CD8-positive, alpha-beta memory T cell (primary cell): ENCODE data around the gene RPL10. TPM values are rescaled to one million over a fixed set of nuclear protein-coding genes. Genes with fewer than 3 reads are reported as not detected.
"Not testable (repeated sequence)": the region's sequence is repeated elsewhere in the genome, so short reads cannot be mapped to it uniquely, and the experiment has no call there.

Experiments used
- CTCF ChIA-PET: fragments of 350-600 bp; sonication (Branson Sonifier 250); formaldehyde crosslinking; loops from one replicate; lab custom pipeline; 2021; ENCODE audit warnings: antibody characterized with exemption; lab: Charles Lee
- POLR2A ChIA-PET: fragments of 350-600 bp; sonication (Branson Sonifier 250); formaldehyde crosslinking; loops from one replicate; lab custom pipeline; 2021; ENCODE audit warnings: antibody characterized with exemption; lab: Charles Lee
- DNase-seq, 5 donors: peaks; one replicate each; pipeline versions ENCODE4 v3.0.0 to v3.0.0-alpha.2; 2020 to 2022; ENCODE audit warnings: mixed read lengths in 1 of 5
- H3K27ac ChIP-seq: one replicate; pipeline ENCODE4 v1.7.0; 2013; ENCODE audit warnings: low read depth, mild to moderate bottlenecking, low read length, moderate library complexity
- H3K27me3 ChIP-seq: 2 replicates; pipeline ENCODE4 v1.7.0; 2013; ENCODE audit warnings: low read length, mild to moderate bottlenecking; ENCODE audit not compliant: insufficient read depth, poor library complexity, severe bottlenecking
- H3K36me3 ChIP-seq: 2 replicates; pipeline ENCODE4 v1.7.0; 2013; ENCODE audit warnings: mild to moderate bottlenecking, low read length, moderate library complexity; ENCODE audit not compliant: insufficient read depth
- H3K4me1 ChIP-seq: 2 replicates; pipeline ENCODE4 v1.7.0; 2013; ENCODE audit warnings: mild to moderate bottlenecking, low read length, moderate library complexity; ENCODE audit not compliant: insufficient read depth
- H3K4me3 ChIP-seq: 2 replicates; pipeline ENCODE4 v1.7.0; 2013; ENCODE audit warnings: mild to moderate bottlenecking, low read length
- H3K9me3 ChIP-seq: 2 replicates; pipeline ENCODE4 v1.7.0; 2013; ENCODE audit warnings: mild to moderate bottlenecking, low read length
- H3K27ac Mint-ChIP-seq, 8 donors: one replicate each; pipeline ENCODE4 v1.8.0; 2020 to 2021; ENCODE audit warnings: mixed read lengths in 8 of 8, mild to moderate bottlenecking in 6 of 8, inconsistent platforms in 3 of 8, moderate library complexity in 3 of 8
- H3K27me3 Mint-ChIP-seq, 2 donors: one replicate each; pipeline ENCODE4 v1.8.0; 2020 to 2021; ENCODE audit warnings: mixed read lengths in 2 of 2, mild to moderate bottlenecking in 1 of 2, moderate library complexity in 1 of 2
- H3K36me3 Mint-ChIP-seq, 3 donors: one replicate each; pipeline ENCODE4 v1.8.0; 2020 to 2021; ENCODE audit warnings: mixed read lengths in 3 of 3, inconsistent platforms in 1 of 3, mild to moderate bottlenecking in 1 of 3
- H3K4me1 Mint-ChIP-seq, 3 donors: one replicate each; pipeline ENCODE4 v1.8.0; 2020 to 2021; ENCODE audit warnings: mixed read lengths in 3 of 3, inconsistent platforms in 1 of 3, mild to moderate bottlenecking in 1 of 3
- H3K4me3 Mint-ChIP-seq, 7 donors: one replicate each; pipeline ENCODE4 v1.8.0; 2020 to 2021; ENCODE audit warnings: mixed read lengths in 7 of 7, mild to moderate bottlenecking in 6 of 7, moderate library complexity in 4 of 7, inconsistent platforms in 2 of 7
- H3K9me3 Mint-ChIP-seq, 5 donors: one replicate each; pipeline ENCODE4 v1.8.0; 2020 to 2022; ENCODE audit warnings: mixed read lengths in 5 of 5, mild to moderate bottlenecking in 3 of 5, moderate library complexity in 2 of 5, inconsistent platforms in 1 of 5
- polyA plus RNA-seq: library from polyadenylated mRNA; unstranded; fragments of 300-500 nt; fragmentation: Illumina TruSeq; gene quantifications from one replicate; pipeline ENCODE4 v1.2.3, GENCODE V29; 2021
- total RNA-seq, 2 experiments: library from RNA; stranded (reverse); gene quantifications; one replicate each; pipeline ENCODE4 v1.2.3, GENCODE V29; 2021

Gene RPL10
- total and polyA plus RNA-seq, 3 experiments from 2014 or later = 3,198 to 4,855 (median 3,218) TPM

- no peaks in the 10 kb centered on the region for H3K9me3 ChIP-seq
- Mint-ChIP-seq H3K4me3 (peak overlapping the region; percentile 81 to 94 (median 84)), H3K36me3 (peaks cover 0 to 24% (median 2%) of the 10 kb centered on the region in 3 donors), H3K27me3 (peaks cover 0 to 4% of the 10 kb centered on the region in 2 donors), H3K27ac (peak overlapping the region; percentile 86 to 97 (median 95)), H3K4me1 (peaks cover 4 to 26% (median 16%) of the 10 kb centered on the region in 3 donors), H3K9me3 (no peaks in the 10 kb centered on the region)
- ChIA-PET POLR2A (no interaction called here), CTCF (no interaction called here)
- no peaks in the 10 kb centered on the region for H3K27me3 ChIP-seq
- H3K4me3 ChIP-seq = peak overlapping the region; percentile 74
- H3K36me3 ChIP-seq = no peaks in the 10 kb centered on the region
- peak overlapping the region; percentile 97 for H3K27ac ChIP-seq
- DNase-seq = no peak
- peaks cover 24% of the 10 kb centered on the region for H3K4me1 ChIP-seq
Observed at GRCh38 chrX:154380787-154381186, 17.4 kb upstream of the RPL10 start.

GRCh38 chrX:154381271-154381670 is 16.9 kb upstream of the RPL10 start:
- ChIA-PET POLR2A (no interaction called here), CTCF (interaction anchor here (1.1 kb wide), 1 partner anchor 9 kb away, joined by 3 read pairs; no protein-coding TSS in a partner anchor)
- peaks cover 0 to 4% of the 10 kb centered on the region in 2 donors for H3K27me3 Mint-ChIP-seq
- peaks cover 0 to 24% (median 2%) of the 10 kb centered on the region in 3 donors for H3K36me3 Mint-ChIP-seq
- H3K4me3 Mint-ChIP-seq = peak overlapping the region in 3 of 7 donors; percentile 81 to 94 (median 91)
- H3K36me3 ChIP-seq = no peaks in the 10 kb centered on the region
- peaks cover 4 to 26% (median 16%) of the 10 kb centered on the region in 3 donors for H3K4me1 Mint-ChIP-seq
- no peak for DNase-seq
- H3K4me3 ChIP-seq = no peak overlapping the region
- H3K27me3 ChIP-seq = no peaks in the 10 kb centered on the region
- no peaks in the 10 kb centered on the region for H3K9me3 ChIP-seq
- H3K9me3 Mint-ChIP-seq = no peaks in the 10 kb centered on the region
- peak overlapping the region in 7 of 8 donors; percentile 23 to 95 (median 68) for H3K27ac Mint-ChIP-seq
- H3K4me1 ChIP-seq = peaks cover 24% of the 10 kb centered on the region
- H3K27ac ChIP-seq = no peak overlapping the region

- H3K9me3 Mint-ChIP-seq = no peaks in the 10 kb centered on the region
- ChIA-PET CTCF (interaction anchor here (1.1 to 2.6 kb wide), 3 partner anchors 9 to 369 kb away, joined by 3 to 11 read pairs (median 3); no protein-coding TSS in a partner anchor), POLR2A (no interaction called here)
- Histone ChIP-seq H3K36me3 (no peaks in the 10 kb centered on the region), H3K27me3 (no peaks in the 10 kb centered on the region), H3K27ac (no peak overlapping the region), H3K9me3 (no peaks in the 10 kb centered on the region), H3K4me1 (peaks cover 15% of the 10 kb centered on the region), H3K4me3 (no peak overlapping the region)
- peak overlapping the region in 2 of 7 donors; percentile 64 to 73 for H3K4me3 Mint-ChIP-seq
- peak overlapping the region in 3 of 8 donors; percentile 45 to 83 (median 60) for H3K27ac Mint-ChIP-seq
- peaks cover 0 to 4% of the 10 kb centered on the region in 2 donors for H3K27me3 Mint-ChIP-seq
- no peak for DNase-seq
- peaks cover 4 to 19% (median 13%) of the 10 kb centered on the region in 3 donors for H3K4me1 Mint-ChIP-seq
- peaks cover 0 to 24% (median 2%) of the 10 kb centered on the region in 3 donors for H3K36me3 Mint-ChIP-seq
Observed at GRCh38 chrX:154382483-154383069, 15.6 kb upstream of the RPL10 start.

GRCh38 chrX:154383359-154384283 is 14.6 kb upstream of the RPL10 start:
- Mint-ChIP-seq H3K36me3 (peaks cover 0 to 24% (median 2%) of the 10 kb centered on the region in 3 donors), H3K27me3 (peaks cover 0 to 4% of the 10 kb centered on the region in 2 donors), H3K9me3 (no peaks in the 10 kb centered on the region), H3K4me1 (peaks cover 4 to 17% (median 13%) of the 10 kb centered on the region in 3 donors), H3K27ac (peak overlapping the region in 5 of 8 donors; percentile 42 to 98 (median 71)), H3K4me3 (peak overlapping the region in 2 of 7 donors; percentile 42 to 73)
- POLR2A ChIA-PET = interaction anchor here (0.8 to 1.2 kb wide), 3 partner anchors 11 to 17 kb away, joined by 3 to 5 read pairs (median 3); no protein-coding TSS in a partner anchor
- no peak overlapping the region for H3K27ac ChIP-seq
- CTCF ChIA-PET = interaction anchor here (1.2 to 2.6 kb wide), 2 partner anchors 10 to 370 kb away, joined by 3 to 11 read pairs; no protein-coding TSS in a partner anchor
- no peaks in the 10 kb centered on the region for H3K9me3 ChIP-seq
- peaks cover 12% of the 10 kb centered on the region for H3K4me1 ChIP-seq
- DNase-seq = no peak
- no peaks in the 10 kb centered on the region for H3K36me3 ChIP-seq
- no peaks in the 10 kb centered on the region for H3K27me3 ChIP-seq
- H3K4me3 ChIP-seq = no peak overlapping the region

GRCh38 chrX:154384284-154384892 is 13.8 kb upstream of the RPL10 start:
- peak overlapping the region in 2 of 7 donors; percentile 48 to 79 for H3K4me3 Mint-ChIP-seq
- H3K27ac Mint-ChIP-seq = peak overlapping the region in 3 of 8 donors; percentile 66 to 99 (median 72)
- peaks cover 0 to 4% of the 10 kb centered on the region in 2 donors for H3K27me3 Mint-ChIP-seq
- no peaks in the 10 kb centered on the region for H3K9me3 ChIP-seq
- no peak overlapping the region for H3K4me3 ChIP-seq
- no peaks in the 10 kb centered on the region for H3K27me3 ChIP-seq
- no peak for DNase-seq
- peaks cover 4 to 17% (median 13%) of the 10 kb centered on the region in 3 donors for H3K4me1 Mint-ChIP-seq
- H3K27ac ChIP-seq = no peak overlapping the region
- peaks cover 0 to 22% (median 2%) of the 10 kb centered on the region in 3 donors for H3K36me3 Mint-ChIP-seq
- no peaks in the 10 kb centered on the region for H3K9me3 Mint-ChIP-seq
- H3K36me3 ChIP-seq = no peaks in the 10 kb centered on the region
- peaks cover 12% of the 10 kb centered on the region for H3K4me1 ChIP-seq
- CTCF ChIA-PET = interaction anchor here (2.6 kb wide), 1 partner anchor 11 kb away, joined by 11 read pairs; no protein-coding TSS in a partner anchor
- POLR2A ChIA-PET = interaction anchor here (0.8 to 1.2 kb wide), 3 partner anchors 11 to 18 kb away, joined by 3 to 5 read pairs (median 3); no protein-coding TSS in a partner anchor

GRCh38 chrX:154388094-154388493 is 10.1 kb upstream of the RPL10 start:
- H3K27me3 Mint-ChIP-seq, POLR2A ChIA-PET, H3K4me3 ChIP-seq, H3K36me3 Mint-ChIP-seq, H3K27ac Mint-ChIP-seq, CTCF ChIA-PET, H3K4me1 Mint-ChIP-seq, DNase-seq, H3K27me3 ChIP-seq, H3K27ac ChIP-seq, H3K36me3 ChIP-seq, H3K9me3 ChIP-seq, H3K4me3 Mint-ChIP-seq, H3K9me3 Mint-ChIP-seq, H3K4me1 ChIP-seq: not testable (repeated sequence)

GRCh38 chrX:154388649-154389048 is 9.5 kb upstream of the RPL10 start:
- H3K36me3 Mint-ChIP-seq, CTCF ChIA-PET, POLR2A ChIA-PET, H3K27me3 ChIP-seq, H3K9me3 Mint-ChIP-seq, DNase-seq, H3K4me3 ChIP-seq, H3K27ac Mint-ChIP-seq, H3K27ac ChIP-seq, H3K27me3 Mint-ChIP-seq, H3K4me1 Mint-ChIP-seq, H3K4me1 ChIP-seq, H3K9me3 ChIP-seq, H3K4me3 Mint-ChIP-seq, H3K36me3 ChIP-seq: not testable (repeated sequence)
